Mucosa of descending colon (tissue), 3 donors: Measurements from ENCODE around the gene PARD3B. TPM values are rescaled to one million over a fixed set of nuclear protein-coding genes. Genes with fewer than 3 reads are reported as not detected.

ENCODE experiments used
- ATAC-seq: fragments of 200-7000 bp; cut with Tn5 transposase; one replicate; pipeline ENCODE4 v1.9.1; 2020; ENCODE audit warnings: mild to moderate bottlenecking, moderate library complexity
- DNase-seq, 3 donors: peaks; one replicate each; pipeline ENCODE4 v3.0.0-alpha.2; 2020
- H3K36me3 ChIP-seq: fragments of 200-600 bp; one replicate; pipeline ENCODE4 v1.8.0; 2021; ENCODE audit warnings: low read depth, mild to moderate bottlenecking
- H3K4me1 ChIP-seq: fragments of 200-600 bp; one replicate; pipeline ENCODE4 v1.8.0; 2021; ENCODE audit warnings: low read depth, mild to moderate bottlenecking
- H3K4me3 ChIP-seq: fragments of 200-600 bp; one replicate; pipeline ENCODE4 v1.8.0; 2021; ENCODE audit warnings: mild to moderate bottlenecking
- H3K9me3 ChIP-seq: fragments of 200-600 bp; one replicate; pipeline ENCODE4 v1.8.0; 2021; ENCODE audit warnings: mild to moderate bottlenecking
- intact Hi-C, 2 donors: fragments of 100-400 bp; cut with DNase I in 1 of 2; cut with micrococcal nuclease in 1 of 2; formaldehyde crosslinking; loops; one replicate each; pipeline versions ENCODE4 v1.11.0 to v1.11.1; 2022; cut with DNase I, micrococcal nuclease
- total RNA-seq, 3 donors: library from RNA; stranded (reverse); fragmentation: NEBNext Ultra II Directional in 2 of 3; extraction: Animal tissue kit (Norgen Biotek cat#: 25700) in 2 of 3; gene quantifications; one replicate each; pipeline versions ENCODE4 v1.2.1 to v1.2.4, GENCODE V29; 2021 to 2023
- TF ChIP-seq, protein P1 (sequence below): fragments of 200-600 bp; IDR thresholded peaks from one replicate; pipeline ENCODE4 v1.8.0; 2022; ENCODE audit warnings: antibody characterized with exemption, mild to moderate bottlenecking
- donor health status: DM: no; HTN: no; CAD: no; lungs with moderate emphysema.
- donor health status: DM: no; HTN: no; CAD: no.
- donor health status: DM: no; HTN: yes; CAD: no.

PARD3B gene
- total RNA-seq, 3 donors from 2014 or later = 21.1 to 56.8 (median 44.0) TPM

GRCh38 chr2:205232086-205232485 is 686.8 kb downstream of the PARD3B start:
- ATAC-seq (no peak), DNase-seq (no peak)
- no peaks in the 10 kb centered on the region for H3K4me1 ChIP-seq
- intact Hi-C loops = no loop called here
- no peak overlapping the region for H3K4me3 ChIP-seq
- H3K36me3 ChIP-seq = no peaks in the 10 kb centered on the region
- TF ChIP-seq, protein P1, sequence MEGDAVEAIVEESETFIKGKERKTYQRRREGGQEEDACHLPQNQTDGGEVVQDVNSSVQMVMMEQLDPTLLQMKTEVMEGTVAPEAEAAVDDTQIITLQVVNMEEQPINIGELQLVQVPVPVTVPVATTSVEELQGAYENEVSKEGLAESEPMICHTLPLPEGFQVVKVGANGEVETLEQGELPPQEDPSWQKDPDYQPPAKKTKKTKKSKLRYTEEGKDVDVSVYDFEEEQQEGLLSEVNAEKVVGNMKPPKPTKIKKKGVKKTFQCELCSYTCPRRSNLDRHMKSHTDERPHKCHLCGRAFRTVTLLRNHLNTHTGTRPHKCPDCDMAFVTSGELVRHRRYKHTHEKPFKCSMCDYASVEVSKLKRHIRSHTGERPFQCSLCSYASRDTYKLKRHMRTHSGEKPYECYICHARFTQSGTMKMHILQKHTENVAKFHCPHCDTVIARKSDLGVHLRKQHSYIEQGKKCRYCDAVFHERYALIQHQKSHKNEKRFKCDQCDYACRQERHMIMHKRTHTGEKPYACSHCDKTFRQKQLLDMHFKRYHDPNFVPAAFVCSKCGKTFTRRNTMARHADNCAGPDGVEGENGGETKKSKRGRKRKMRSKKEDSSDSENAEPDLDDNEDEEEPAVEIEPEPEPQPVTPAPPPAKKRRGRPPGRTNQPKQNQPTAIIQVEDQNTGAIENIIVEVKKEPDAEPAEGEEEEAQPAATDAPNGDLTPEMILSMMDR = no peak
- no peaks in the 10 kb centered on the region for H3K9me3 ChIP-seq

- no peaks in the 10 kb centered on the region for H3K9me3 ChIP-seq
- no peak overlapping the region for H3K4me3 ChIP-seq
- H3K4me1 ChIP-seq = no peaks in the 10 kb centered on the region
- TF ChIP-seq, protein P1 = no peak
- H3K36me3 ChIP-seq = no peaks in the 10 kb centered on the region
- DNase-seq (no peak), ATAC-seq (no peak)
- intact Hi-C loops = no loop called here
Observed at GRCh38 chr2:205235434-205235833, 690.2 kb downstream of the PARD3B start.

DNA sequence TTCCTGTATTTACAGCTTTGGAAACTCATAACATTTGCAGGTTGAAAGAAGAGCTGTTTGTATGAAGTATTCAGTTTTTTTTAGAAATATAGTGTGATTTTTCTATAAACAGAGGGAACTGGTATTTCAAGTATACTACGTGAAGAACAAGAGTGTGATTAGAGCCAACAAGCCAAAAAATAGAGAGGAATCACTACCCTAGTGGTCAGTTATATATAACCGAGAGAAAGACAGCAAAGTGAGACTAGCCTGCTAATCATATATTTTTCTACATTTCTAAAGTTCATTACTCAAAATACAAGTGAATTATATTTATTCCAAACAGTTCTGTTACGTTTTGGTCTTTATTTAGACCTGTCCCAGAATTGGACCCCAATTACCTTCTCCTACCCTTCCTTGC is 692.2 kb downstream of the PARD3B start:
- DNase-seq = no peak
- TF ChIP-seq, protein P1 = no peak
- no peak overlapping the region for H3K4me3 ChIP-seq
- no peaks in the 10 kb centered on the region for H3K4me1 ChIP-seq
- no peaks in the 10 kb centered on the region for H3K9me3 ChIP-seq
- intact Hi-C loops = no loop called here
- no peaks in the 10 kb centered on the region for H3K36me3 ChIP-seq
- ATAC-seq = no peak

- Histone ChIP-seq H3K4me1 (no peaks in the 10 kb centered on the region), H3K4me3 (no peak overlapping the region), H3K9me3 (no peaks in the 10 kb centered on the region), H3K36me3 (no peaks in the 10 kb centered on the region)
- TF ChIP-seq, protein P1 = no peak
- intact Hi-C loops = no loop called here
- ATAC-seq (no peak), DNase-seq (no peak)
Observed at GRCh38 chr2:205245001-205245400, 699.7 kb downstream of the PARD3B start.

DNA sequence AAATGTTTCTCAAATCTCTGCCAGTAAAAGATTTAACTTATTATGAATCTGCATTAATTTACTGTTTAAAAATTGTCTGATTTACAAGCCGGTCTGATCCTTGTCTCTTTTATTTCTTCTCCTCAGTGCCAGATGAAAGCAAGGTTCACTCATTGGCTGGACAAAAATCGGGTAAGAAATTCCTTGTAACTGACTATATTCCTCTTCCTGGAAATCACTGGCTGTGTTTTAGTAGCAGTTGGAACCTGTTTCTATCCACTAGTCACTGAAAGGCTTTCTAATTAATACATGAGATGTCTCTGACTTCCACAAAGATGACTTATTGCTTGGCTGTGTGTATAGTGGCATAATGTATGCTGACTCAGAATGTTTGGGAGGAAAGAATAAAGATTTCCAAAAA is 700.4 kb downstream of the PARD3B start:
- Histone ChIP-seq H3K4me1 (no peaks in the 10 kb centered on the region), H3K36me3 (no peaks in the 10 kb centered on the region), H3K4me3 (no peak overlapping the region), H3K9me3 (no peaks in the 10 kb centered on the region)
- intact Hi-C loops = no loop called here
- TF ChIP-seq, protein P1 = no peak
- DNase-seq (no peak), ATAC-seq (no peak)

GRCh38 chr2:205259121-205259520 is 713.8 kb downstream of the PARD3B start:
- Histone ChIP-seq H3K36me3 (no peaks in the 10 kb centered on the region), H3K4me3 (no peak overlapping the region), H3K4me1 (no peaks in the 10 kb centered on the region), H3K9me3 (no peaks in the 10 kb centered on the region)
- DNase-seq = no peak
- no peak for ATAC-seq
- TF ChIP-seq, protein P1 = no peak
- intact Hi-C loops = no loop called here
